Measurements from ENCODE around the gene LURAP1L.

LURAP1L gene

GRCh38 chr9:12854221-12854620, 79.4 kb downstream of the LURAP1L start:
- no peak overlapping the region for H2AFZ ChIP-seq (ENCODE audit: low read length)
- no peak overlapping the region for H3K4me3 ChIP-seq (ENCODE audit: low read length, poor library complexity, severe bottlenecking)
- H3K36me3 ChIP-seq (ENCODE audit: insufficient read depth, low read length), result no peaks in the 10 kb centered on the region
- no peaks in the 10 kb centered on the region for H3F3A ChIP-seq (ENCODE audit: low read depth)
- no peaks in the 10 kb centered on the region for H3K27me3 ChIP-seq (ENCODE audit: insufficient read depth, low read length, poor library complexity, severe bottlenecking)
- no peaks in the 10 kb centered on the region for H3K4me1 ChIP-seq (ENCODE audit: insufficient read depth, low read length, poor library complexity, severe bottlenecking)
- H3K79me2 ChIP-seq (ENCODE audit: insufficient read depth, low read length), result no peaks in the 10 kb centered on the region
- no peak overlapping the region for H3K4me2 ChIP-seq (ENCODE audit: low read depth, low read length, poor library complexity, severe bottlenecking)
- no peaks in the 10 kb centered on the region for H4K20me1 ChIP-seq (ENCODE audit: insufficient read depth, low read length, poor library complexity, severe bottlenecking)
- no peak overlapping the region for H3K9ac ChIP-seq (ENCODE audit: low read depth, low read length, poor library complexity, severe bottlenecking)
- no peaks in the 10 kb centered on the region for H3K9me3 ChIP-seq (ENCODE audit: insufficient read depth, low read depth, low read length)
- TF ChIP-seq CTCF (conservative IDR thresholded peaks at IDR 0.05; ENCODE audit: low read length) (no peak), EZH2phosphoT487 (IDR thresholded peaks at IDR 0.05; ENCODE audit: borderline replicate concordance) (no peak)
- H3K9me2 ChIP-seq (replicated peaks; ENCODE audit: low read depth, low read length), result no peaks in the 10 kb centered on the region

GRCh38 chr9:12855066-12855465, 80.2 kb downstream of the LURAP1L start:
- Histone ChIP-seq H2AFZ (ENCODE audit: low read length) (no peak overlapping the region), H3K4me3 (ENCODE audit: low read length, poor library complexity, severe bottlenecking) (no peak overlapping the region), H3K79me2 (ENCODE audit: insufficient read depth, low read length) (no peaks in the 10 kb centered on the region), H3K9me2 (replicated peaks; ENCODE audit: low read depth, low read length) (no peaks in the 10 kb centered on the region), H3K4me1 (ENCODE audit: insufficient read depth, low read length, poor library complexity, severe bottlenecking) (no peaks in the 10 kb centered on the region), H3K27me3 (ENCODE audit: insufficient read depth, low read length, poor library complexity, severe bottlenecking) (no peaks in the 10 kb centered on the region), H3F3A (ENCODE audit: low read depth) (no peaks in the 10 kb centered on the region), H3K9ac (ENCODE audit: low read depth, low read length, poor library complexity, severe bottlenecking) (no peak overlapping the region), H3K36me3 (ENCODE audit: insufficient read depth, low read length) (no peaks in the 10 kb centered on the region), H3K4me2 (ENCODE audit: low read depth, low read length, poor library complexity, severe bottlenecking) (no peak overlapping the region), H4K20me1 (ENCODE audit: insufficient read depth, low read length, poor library complexity, severe bottlenecking) (no peaks in the 10 kb centered on the region), H3K9me3 (ENCODE audit: insufficient read depth, low read depth, low read length) (no peaks in the 10 kb centered on the region)
- TF ChIP-seq CTCF (conservative IDR thresholded peaks at IDR 0.05; ENCODE audit: low read length), result no peak
- no peak for TF ChIP-seq EZH2phosphoT487 (IDR thresholded peaks at IDR 0.05; ENCODE audit: borderline replicate concordance)

GRCh38 chr9:12856603-12857002, 81.8 kb downstream of the LURAP1L start:
- Histone ChIP-seq H3K36me3 (ENCODE audit: insufficient read depth, low read length) (no peaks in the 10 kb centered on the region), H3K4me1 (ENCODE audit: insufficient read depth, low read length, poor library complexity, severe bottlenecking) (no peaks in the 10 kb centered on the region), H3K4me3 (ENCODE audit: low read length, poor library complexity, severe bottlenecking) (no peak overlapping the region), H4K20me1 (ENCODE audit: insufficient read depth, low read length, poor library complexity, severe bottlenecking) (no peaks in the 10 kb centered on the region), H3K79me2 (ENCODE audit: insufficient read depth, low read length) (no peaks in the 10 kb centered on the region), H3K9me2 (replicated peaks; ENCODE audit: low read depth, low read length) (no peaks in the 10 kb centered on the region), H2AFZ (ENCODE audit: low read length) (no peak overlapping the region), H3K27me3 (ENCODE audit: insufficient read depth, low read length, poor library complexity, severe bottlenecking) (no peaks in the 10 kb centered on the region), H3K9ac (ENCODE audit: low read depth, low read length, poor library complexity, severe bottlenecking) (no peak overlapping the region), H3K9me3 (ENCODE audit: insufficient read depth, low read depth, low read length) (no peaks in the 10 kb centered on the region), H3F3A (ENCODE audit: low read depth) (no peaks in the 10 kb centered on the region), H3K4me2 (ENCODE audit: low read depth, low read length, poor library complexity, severe bottlenecking) (no peak overlapping the region)
- no peak for TF ChIP-seq CTCF (conservative IDR thresholded peaks at IDR 0.05; ENCODE audit: low read length)
- no peak for TF ChIP-seq EZH2phosphoT487 (IDR thresholded peaks at IDR 0.05; ENCODE audit: borderline replicate concordance)

Measured in Loucy (cell line).